ENCODE measurements around the gene RPS19BP1. TPM values are rescaled to one million over a fixed set of nuclear protein-coding genes. Genes with fewer than 3 reads are reported as not detected.

RPS19BP1 gene
- total RNA-seq, 2 experiments from 2014 or later = 64.8 to 81.6 TPM

DNA sequence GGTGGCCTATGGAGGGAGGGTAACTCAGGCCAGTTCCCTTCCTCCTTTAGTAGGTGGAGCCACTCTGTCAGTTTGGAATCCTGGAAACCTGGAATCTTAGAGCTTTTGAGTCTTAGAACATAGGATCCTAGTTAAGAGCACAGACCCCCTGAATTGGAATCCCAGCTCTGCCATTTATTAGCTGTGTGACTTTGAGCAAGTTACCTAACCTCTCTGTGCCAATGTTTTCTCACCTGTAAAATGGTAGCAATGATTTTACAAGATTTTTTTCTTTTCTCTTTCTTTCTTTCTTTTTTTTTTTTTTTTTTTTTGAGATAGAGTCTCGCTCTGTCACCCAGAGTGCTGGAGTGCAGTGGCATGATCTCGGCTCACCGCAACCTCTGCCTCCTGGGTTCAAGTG is 20.9 kb upstream of the RPS19BP1 start:
- no peaks in the 10 kb centered on the region for H3K9me3 Mint-ChIP-seq (ENCODE audit: low read depth)
- no peak overlapping the region for H3K27ac Mint-ChIP-seq
- CTCF ChIA-PET = interaction anchor here (0.7 to 2.8 kb wide), 2 partner anchors 194 to 471 kb away, joined by 4 to 10 read pairs; no protein-coding TSS in a partner anchor
- peaks cover 6% of the 10 kb centered on the region for H3K4me1 Mint-ChIP-seq
- H3K27me3 Mint-ChIP-seq = peaks cover 61% of the 10 kb centered on the region
- H3K4me3 Mint-ChIP-seq = no peak overlapping the region
- H3K36me3 Mint-ChIP-seq = peaks cover 1% of the 10 kb centered on the region
- DNase-seq = no peak
- no peak for ATAC-seq

DNA sequence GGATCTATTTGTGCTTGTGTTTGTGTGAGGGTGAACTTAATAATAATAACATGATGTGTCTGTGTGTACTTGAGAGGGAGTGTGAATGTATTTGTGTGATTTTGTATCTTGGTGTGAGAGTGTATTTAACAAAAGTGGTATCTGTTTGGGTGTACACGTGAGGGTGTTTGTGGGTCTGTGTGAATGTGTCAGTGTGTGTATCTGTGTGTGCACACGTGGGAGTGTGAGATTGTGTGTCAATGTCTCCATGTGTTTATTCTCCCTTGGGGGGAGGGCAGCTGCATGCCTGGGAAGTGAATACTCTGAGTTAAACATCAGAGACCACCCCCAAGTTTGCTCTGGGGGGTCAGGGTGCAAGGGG is 15.0 kb upstream of the RPS19BP1 start:
- peaks cover 56% of the 10 kb centered on the region for H3K27me3 Mint-ChIP-seq
- H3K4me1 Mint-ChIP-seq = peaks cover 14% of the 10 kb centered on the region
- DNase-seq (no peak), ATAC-seq (no peak)
- H3K27ac Mint-ChIP-seq = no peak overlapping the region
- H3K9me3 Mint-ChIP-seq (ENCODE audit: low read depth) = no peaks in the 10 kb centered on the region
- CTCF ChIA-PET = interaction anchor here (22.3 kb wide), 1 partner anchor 481 kb away, joined by 478 read pairs; no protein-coding TSS in a partner anchor
- H3K4me3 Mint-ChIP-seq = no peak overlapping the region
- no peaks in the 10 kb centered on the region for H3K36me3 Mint-ChIP-seq

DNA sequence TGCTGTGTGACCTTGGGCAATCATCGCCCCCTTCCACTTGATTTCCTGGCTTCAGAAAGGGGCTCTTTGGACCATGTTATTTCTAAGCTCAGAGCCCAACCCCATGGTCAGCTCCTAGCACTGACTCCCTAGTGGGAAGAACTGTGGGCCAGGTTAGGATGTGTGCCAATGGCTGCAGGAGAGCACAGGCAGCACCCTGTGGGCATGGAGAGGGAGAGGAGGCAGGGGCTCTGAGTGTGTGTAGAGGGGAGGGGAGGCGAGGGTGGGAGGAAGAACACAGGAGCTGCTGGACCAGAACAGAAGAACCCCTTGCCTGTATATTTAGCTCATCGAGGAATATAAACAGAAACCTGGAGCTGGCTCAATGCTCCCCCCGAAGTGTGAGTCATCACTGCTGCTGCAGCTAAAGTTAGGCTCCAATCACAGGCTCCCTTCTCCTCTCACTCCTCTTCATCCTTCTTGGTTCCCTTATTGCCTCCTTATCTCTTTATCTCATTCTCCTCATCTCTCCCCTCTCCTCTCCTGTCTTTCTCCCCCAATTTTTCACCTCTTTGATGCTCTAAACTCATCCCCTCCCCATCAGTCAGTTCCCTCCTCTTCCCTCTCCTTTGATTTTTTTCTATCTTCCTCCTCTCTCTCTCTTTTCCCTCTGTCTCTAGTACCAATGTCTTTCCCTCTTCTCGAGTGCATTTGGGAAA is 14.5 kb upstream of the RPS19BP1 start:
- Mint-ChIP-seq H3K4me1 (peaks cover 14% of the 10 kb centered on the region), H3K9me3 (ENCODE audit: low read depth) (no peaks in the 10 kb centered on the region), H3K27me3 (peaks cover 50% of the 10 kb centered on the region), H3K27ac (no peak overlapping the region), H3K36me3 (no peaks in the 10 kb centered on the region), H3K4me3 (no peak overlapping the region)
- DNase-seq (no peak), ATAC-seq (no peak)
- CTCF ChIA-PET = interaction anchor here (22.3 kb wide), 1 partner anchor 481 kb away, joined by 478 read pairs; no protein-coding TSS in a partner anchor

DNA sequence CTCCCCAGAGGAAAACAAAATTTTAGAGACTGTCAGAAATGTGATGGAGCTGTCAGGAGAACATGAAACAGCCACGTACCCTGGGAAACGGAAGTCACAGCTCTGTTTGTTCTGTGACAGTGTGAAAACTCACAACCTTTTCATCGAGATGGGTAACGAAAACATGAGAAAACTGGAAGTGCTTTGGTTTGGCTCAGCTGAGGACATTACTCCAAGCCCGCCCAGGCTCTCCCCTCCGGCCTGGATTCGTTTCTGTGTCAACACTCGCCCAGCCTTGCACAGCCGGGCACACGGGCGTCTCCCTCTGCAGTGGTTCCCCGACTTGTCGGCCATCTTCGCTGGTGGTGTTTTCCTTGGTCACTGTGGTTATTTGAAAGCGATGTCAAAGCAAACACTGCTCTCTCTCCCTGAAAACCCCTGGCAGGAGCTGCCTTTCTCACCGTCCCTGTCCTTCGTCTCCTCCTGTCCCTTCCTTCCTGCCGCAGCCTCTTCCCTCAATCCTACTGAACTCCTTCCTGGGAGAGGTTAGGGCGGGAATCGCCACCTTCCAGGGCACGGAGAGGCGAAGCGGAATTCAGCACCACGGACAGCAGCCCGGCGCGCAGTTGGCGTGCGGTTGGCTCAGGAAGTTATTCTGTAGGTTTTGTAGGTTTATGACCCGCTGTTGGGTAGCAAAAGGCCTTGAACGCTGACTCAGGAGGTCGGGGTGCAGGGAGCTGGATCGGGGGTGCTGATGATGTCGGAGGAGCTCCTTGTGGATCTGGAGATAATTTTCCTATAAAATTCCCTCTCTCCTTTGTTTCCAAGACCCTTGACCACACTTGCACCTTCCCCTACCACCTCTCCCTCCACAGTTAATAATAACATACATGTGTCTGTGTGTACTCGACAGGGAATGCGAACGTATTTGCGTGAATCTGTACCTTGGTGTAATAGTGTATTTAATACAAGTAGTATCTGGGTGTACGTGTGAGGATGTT is 13.1 kb upstream of the RPS19BP1 start:
- DNase-seq = peak; percentile 66
- H3K27ac Mint-ChIP-seq = no peak overlapping the region
- CTCF ChIA-PET = interaction anchor here (4.8 to 22.3 kb wide), 2 partner anchors 11 to 482 kb away, joined by 30 to 478 read pairs; no protein-coding TSS in a partner anchor
- H3K9me3 Mint-ChIP-seq (ENCODE audit: low read depth) = no peaks in the 10 kb centered on the region
- H3K36me3 Mint-ChIP-seq = no peaks in the 10 kb centered on the region
- H3K4me3 Mint-ChIP-seq = no peak overlapping the region
- peaks cover 42% of the 10 kb centered on the region for H3K27me3 Mint-ChIP-seq
- H3K4me1 Mint-ChIP-seq = peaks cover 14% of the 10 kb centered on the region
- ATAC-seq = peak; percentile 74

- DNase-seq (no peak), ATAC-seq (peak; percentile 42)
- Mint-ChIP-seq H3K4me3 (no peak overlapping the region), H3K27ac (no peak overlapping the region), H3K4me1 (peaks cover 14% of the 10 kb centered on the region), H3K27me3 (peaks cover 37% of the 10 kb centered on the region), H3K9me3 (ENCODE audit: low read depth) (no peaks in the 10 kb centered on the region), H3K36me3 (no peaks in the 10 kb centered on the region)
- CTCF ChIA-PET = interaction anchor here (0.9 to 22.3 kb wide), 6 partner anchors 9 to 485 kb away, joined by 3 to 478 read pairs (median 4); no protein-coding TSS in a partner anchor
Measured at GRCh38 chr22:39543095-39543494, 10.5 kb upstream of the RPS19BP1 start.

GRCh38 chr22:39537975-39538374 is 5.4 kb upstream of the RPS19BP1 start:
- Mint-ChIP-seq H3K27ac (no peak overlapping the region), H3K27me3 (peaks cover 5% of the 10 kb centered on the region), H3K36me3 (no peaks in the 10 kb centered on the region), H3K9me3 (ENCODE audit: low read depth) (no peaks in the 10 kb centered on the region), H3K4me3 (no peak overlapping the region), H3K4me1 (peaks cover 11% of the 10 kb centered on the region)
- DNase-seq (no peak), ATAC-seq (no peak)
- CTCF ChIA-PET = interaction anchor here (22.3 kb wide), 1 partner anchor 490 kb away, joined by 478 read pairs; no protein-coding TSS in a partner anchor

DNA sequence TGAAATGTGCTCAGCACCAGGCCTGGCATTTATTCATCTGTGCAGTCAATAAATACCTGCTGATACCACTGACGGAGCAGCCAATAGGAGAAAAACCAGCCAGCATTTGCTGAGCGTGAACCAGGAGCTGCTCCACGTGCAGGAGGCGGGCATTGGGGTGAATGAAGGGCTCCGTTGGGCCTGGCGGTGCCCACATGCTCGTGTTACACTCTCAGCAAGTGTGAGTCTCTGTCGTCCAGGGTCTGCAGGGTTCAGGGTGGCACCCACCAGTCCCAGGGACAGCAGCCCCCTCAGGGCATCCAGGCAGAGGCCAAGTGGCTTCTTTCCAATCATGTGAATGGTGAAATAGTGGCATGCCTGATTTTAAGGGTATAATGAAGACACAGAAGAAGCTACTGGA is 4.2 kb upstream of the RPS19BP1 start:
- CTCF ChIA-PET = interaction anchor here (0.6 to 22.3 kb wide), 2 partner anchors 425 to 491 kb away, joined by 3 to 478 read pairs; no protein-coding TSS in a partner anchor
- Mint-ChIP-seq H3K4me1 (peaks cover 20% of the 10 kb centered on the region), H3K27ac (no peak overlapping the region), H3K36me3 (peaks cover 5% of the 10 kb centered on the region), H3K4me3 (no peak overlapping the region), H3K9me3 (ENCODE audit: low read depth) (no peaks in the 10 kb centered on the region), H3K27me3 (peaks cover 4% of the 10 kb centered on the region)
- ATAC-seq (no peak), DNase-seq (no peak)

- CTCF ChIA-PET = interaction anchor here (0.8 to 22.3 kb wide), 5 partner anchors 13 to 492 kb away, joined by 3 to 478 read pairs (median 11); no protein-coding TSS in a partner anchor
- peaks cover 4% of the 10 kb centered on the region for H3K27me3 Mint-ChIP-seq
- H3K4me1 Mint-ChIP-seq = peaks cover 28% of the 10 kb centered on the region
- DNase-seq (no peak), ATAC-seq (no peak)
- no peak overlapping the region for H3K4me3 Mint-ChIP-seq
- peaks cover 9% of the 10 kb centered on the region for H3K36me3 Mint-ChIP-seq
- H3K27ac Mint-ChIP-seq = no peak overlapping the region
- H3K9me3 Mint-ChIP-seq (ENCODE audit: low read depth) = no peaks in the 10 kb centered on the region
Measured at GRCh38 chr22:39535831-39536449, 3.4 kb upstream of the RPS19BP1 start.

GRCh38 chr22:39535357-39535725 is 2.8 kb upstream of the RPS19BP1 start:
- Mint-ChIP-seq H3K4me1 (peaks cover 33% of the 10 kb centered on the region), H3K9me3 (ENCODE audit: low read depth) (no peaks in the 10 kb centered on the region), H3K27me3 (peaks cover 3% of the 10 kb centered on the region), H3K36me3 (peaks cover 13% of the 10 kb centered on the region), H3K27ac (no peak overlapping the region), H3K4me3 (no peak overlapping the region)
- CTCF ChIA-PET = interaction anchor here (0.7 to 22.3 kb wide), 28 partner anchors 9 to 813 kb away, joined by 3 to 478 read pairs (median 4); partner anchors contain the start of genes ADSL, ATF4 and RPL3
- ATAC-seq (no peak), DNase-seq (no peak)

DNA sequence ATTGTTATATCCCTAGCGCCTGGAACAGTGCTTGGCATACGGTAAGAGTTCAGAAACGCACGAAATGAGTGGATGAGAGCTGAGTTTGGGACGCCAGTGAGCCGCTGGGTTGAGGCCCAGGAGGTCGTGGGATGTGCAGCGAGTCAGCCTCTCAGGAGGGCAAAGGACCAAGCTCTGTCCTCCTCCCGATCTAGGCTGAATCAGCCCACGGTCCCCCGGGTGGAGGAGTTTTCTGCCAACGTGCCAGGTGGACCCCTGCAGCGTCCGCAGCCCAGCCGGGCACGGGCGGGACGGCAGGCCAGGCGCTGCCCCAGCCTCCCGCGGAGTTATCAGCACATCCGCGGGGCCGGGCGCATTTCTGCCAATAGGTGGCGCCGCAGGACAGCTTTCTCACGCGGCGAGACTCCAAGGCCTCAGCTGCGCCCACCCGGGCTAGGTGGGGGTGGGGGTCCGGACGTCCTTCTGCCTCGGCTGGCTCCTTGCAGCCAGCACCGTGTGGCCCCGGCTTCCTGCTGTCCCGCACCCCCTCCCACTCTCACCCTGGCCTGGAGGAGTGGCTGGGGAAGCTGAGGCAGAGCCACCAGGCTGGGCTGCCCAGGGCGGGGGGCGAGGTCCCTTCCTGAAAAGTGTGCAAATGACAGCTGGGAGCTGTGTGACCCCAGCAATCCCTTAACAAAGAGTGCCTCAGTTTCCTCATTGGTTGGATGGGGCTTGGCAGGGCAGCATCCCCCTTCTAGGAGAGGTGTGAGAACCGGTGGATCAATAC is 2.2 kb upstream of the RPS19BP1 start:
- CTCF ChIA-PET = interaction anchor here (0.7 to 22.3 kb wide), 35 partner anchors 9 to 818 kb away, joined by 3 to 478 read pairs (median 3); partner anchors contain the start of genes ADSL, ATF4, MIEF1 and RPL3
- no peaks in the 10 kb centered on the region for H3K9me3 Mint-ChIP-seq (ENCODE audit: low read depth)
- ATAC-seq (peak; percentile 27), DNase-seq (peak; percentile 88)
- H3K27ac Mint-ChIP-seq = no peak overlapping the region
- H3K4me3 Mint-ChIP-seq = peak overlapping the region; percentile 8
- H3K4me1 Mint-ChIP-seq = peaks cover 38% of the 10 kb centered on the region
- peaks cover 18% of the 10 kb centered on the region for H3K36me3 Mint-ChIP-seq
- H3K27me3 Mint-ChIP-seq = no peaks in the 10 kb centered on the region

DNA sequence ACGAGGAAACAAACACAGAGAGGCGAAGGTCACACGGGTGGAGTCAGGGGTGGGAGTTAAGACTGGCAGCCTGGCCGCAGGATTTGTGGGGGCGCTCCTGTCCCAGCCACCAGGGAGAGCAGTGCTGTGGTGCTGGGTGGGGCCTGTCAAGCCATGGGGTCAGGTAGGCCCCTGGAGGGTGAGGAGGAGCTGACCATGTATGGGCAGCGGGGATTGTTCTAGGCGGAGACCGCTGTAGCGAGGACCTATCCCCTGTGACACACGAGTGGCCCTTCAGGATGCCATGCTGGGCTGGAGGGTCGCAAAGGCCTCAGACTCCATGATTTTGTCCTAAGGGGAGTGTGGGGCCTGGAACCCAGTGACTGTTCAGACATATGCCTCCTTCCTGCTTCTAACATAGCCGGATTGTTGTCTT is 1.6 kb upstream of the RPS19BP1 start:
- H3K36me3 Mint-ChIP-seq = peaks cover 20% of the 10 kb centered on the region
- peaks cover 45% of the 10 kb centered on the region for H3K4me1 Mint-ChIP-seq
- no peaks in the 10 kb centered on the region for H3K9me3 Mint-ChIP-seq (ENCODE audit: low read depth)
- CTCF ChIA-PET = interaction anchor here (0.7 to 22.3 kb wide), 27 partner anchors 8 to 819 kb away, joined by 3 to 478 read pairs (median 3); partner anchors contain the start of genes ADSL, ATF4, MIEF1 and RPL3
- H3K27ac Mint-ChIP-seq = no peak overlapping the region
- DNase-seq (no peak), ATAC-seq (no peak)
- peak overlapping the region; percentile 8 for H3K4me3 Mint-ChIP-seq
- no peaks in the 10 kb centered on the region for H3K27me3 Mint-ChIP-seq

DNA sequence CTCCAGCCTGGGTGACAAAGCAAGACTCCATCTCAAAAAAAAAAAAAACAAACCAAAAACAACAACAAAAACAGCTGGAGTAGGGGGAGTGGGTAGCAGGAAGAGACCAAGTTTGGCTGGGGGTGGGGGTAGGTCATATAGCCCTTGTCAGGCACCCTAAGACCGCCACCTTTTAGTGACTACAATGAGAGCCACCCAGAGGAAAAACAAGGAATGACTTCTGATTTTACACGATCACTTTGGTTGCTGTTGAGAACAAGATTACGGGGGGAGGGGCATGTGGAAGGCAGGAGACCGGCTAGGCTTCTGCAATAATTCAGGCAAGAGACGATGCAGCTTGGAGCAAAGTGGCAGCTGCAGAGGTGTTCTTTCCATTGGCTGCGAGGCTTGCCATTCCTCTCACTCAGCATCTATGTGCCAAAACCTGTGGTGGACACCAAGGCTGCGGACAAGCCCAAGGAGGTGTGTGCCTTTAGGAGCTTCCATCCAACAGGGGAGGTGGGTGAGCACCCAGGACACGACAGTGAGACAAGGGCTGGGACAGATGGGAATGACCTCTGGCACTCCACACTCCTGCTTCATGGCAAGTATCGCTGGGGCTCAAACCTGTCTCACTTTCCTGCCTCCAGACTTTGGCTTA is 1.7 kb downstream of the RPS19BP1 start:
- ATAC-seq = no peak
- Mint-ChIP-seq H3K4me3 (peak overlapping the region; percentile 93), H3K9me3 (ENCODE audit: low read depth) (no peaks in the 10 kb centered on the region), H3K4me1 (peaks cover 71% of the 10 kb centered on the region), H3K27ac (peak overlapping the region; percentile 33), H3K27me3 (no peaks in the 10 kb centered on the region), H3K36me3 (peaks cover 26% of the 10 kb centered on the region)
- no peak for DNase-seq
- CTCF ChIA-PET = interaction anchor here (0.9 to 22.3 kb wide), 16 partner anchors 10 to 497 kb away, joined by 3 to 478 read pairs (median 7); partner anchors contain the start of genes ATF4, MIEF1, RPL3 and TAB1
